Activated CD4-positive, alpha-beta T cell treated with anti-CD3 and anti-CD28 coated beads for 4 hours (primary cell): Measurements from ENCODE around the gene LGALS8.

Experiments used
- DNase-seq, 2 donors: peaks; one replicate each; pipeline ENCODE4 v3.0.0-alpha.2; 2020

The LGALS8 gene

DNA sequence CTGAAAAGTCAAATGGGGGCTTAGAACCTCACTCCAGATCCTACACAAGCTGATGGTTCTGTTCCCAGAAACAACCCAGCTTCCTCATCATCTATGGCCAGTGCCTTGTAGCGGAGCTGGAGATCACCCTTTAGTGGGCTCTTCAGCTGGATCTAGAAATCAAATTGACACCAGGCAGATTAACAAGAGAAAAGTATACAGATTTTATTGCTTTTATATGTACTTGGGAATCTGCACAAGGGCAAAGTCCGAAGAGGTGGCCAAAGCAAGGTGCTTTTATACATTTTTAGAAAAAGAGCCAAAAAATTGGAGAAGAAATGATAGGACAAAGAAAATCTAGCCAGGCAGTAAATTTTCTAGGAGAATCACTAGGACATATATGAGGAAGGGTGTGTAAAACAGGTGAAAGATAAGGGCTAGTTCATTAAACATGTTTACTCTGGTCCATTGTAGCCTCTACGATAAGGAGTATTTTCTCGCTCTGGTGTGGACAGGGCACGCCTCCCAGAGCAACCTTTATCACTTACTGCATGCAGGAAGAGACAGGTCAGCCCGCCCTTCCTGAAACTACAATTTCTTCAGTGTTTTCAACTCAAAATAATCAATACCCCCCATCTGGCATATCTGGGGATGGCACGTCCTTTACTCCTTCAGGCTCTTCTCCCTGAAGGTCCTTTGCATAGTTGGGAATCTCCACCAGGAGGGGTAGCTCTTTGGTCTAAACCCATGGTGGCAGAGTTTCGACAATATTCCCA lies 14.0 kb upstream of the LGALS8 start:
- DNase-seq: no peak

DNA sequence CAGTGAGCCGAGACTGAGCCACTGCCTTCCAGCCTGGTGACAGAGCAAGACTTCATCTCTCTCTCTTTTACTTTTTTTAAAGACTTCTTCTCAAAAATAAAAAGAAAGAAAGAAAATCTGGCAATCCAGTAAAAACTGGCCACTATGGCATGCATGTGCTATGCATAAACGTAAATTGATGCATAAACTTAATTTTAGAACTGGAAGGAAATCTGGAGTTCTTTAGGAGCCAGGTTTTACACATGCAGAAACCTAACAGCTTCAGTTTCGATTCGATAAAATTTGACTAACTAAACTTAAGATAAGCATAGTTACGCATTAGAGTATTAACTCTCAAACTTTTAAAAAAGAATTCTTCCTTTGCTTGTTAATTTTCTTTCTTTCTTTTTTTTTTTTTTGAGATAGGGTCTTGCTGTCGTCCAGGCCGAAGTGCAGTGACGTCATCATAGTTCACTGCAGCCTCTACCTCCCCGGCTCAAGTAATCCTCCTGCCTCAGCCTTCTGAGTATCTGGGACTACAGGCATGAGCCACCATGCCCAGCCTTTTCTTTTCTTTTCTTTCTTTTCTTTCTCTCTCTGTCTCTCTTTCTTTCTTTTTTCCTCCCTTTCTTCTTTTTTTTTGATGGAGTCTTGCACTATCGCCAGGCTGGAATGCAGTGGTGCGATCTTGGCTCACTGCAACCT lies 11.9 kb upstream of the LGALS8 start:
- DNase-seq: no peak

- no peak for DNase-seq
These were observed 8.9 kb upstream of the LGALS8 start for GRCh38 chr1:236514703-236515442.

DNA sequence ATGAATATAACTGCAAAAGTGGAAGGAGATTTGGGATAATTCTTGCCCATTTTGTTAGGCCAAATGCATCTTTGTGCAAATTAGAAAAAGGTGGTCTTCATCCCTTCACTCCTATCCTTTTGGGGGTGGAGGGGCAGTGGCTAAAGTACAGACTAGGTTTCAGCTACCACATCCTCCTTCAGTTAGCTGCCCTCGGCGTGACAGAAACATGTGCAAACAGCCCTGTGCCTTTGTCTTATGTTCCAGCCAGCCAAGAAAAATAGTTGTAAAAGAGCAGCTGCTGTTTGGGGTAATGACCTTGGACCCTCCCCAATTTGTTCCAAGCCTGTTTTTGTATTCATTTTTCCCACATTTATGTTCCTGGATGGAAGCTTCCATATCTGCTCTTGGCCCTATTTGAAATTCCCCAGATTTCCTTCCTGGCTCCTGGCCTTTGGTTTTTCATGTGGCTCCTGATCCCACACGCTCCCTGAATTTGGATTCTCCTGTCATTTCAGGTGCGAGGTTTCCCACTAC lies 8.3 kb upstream of the LGALS8 start:
- DNase-seq: no peak

DNA sequence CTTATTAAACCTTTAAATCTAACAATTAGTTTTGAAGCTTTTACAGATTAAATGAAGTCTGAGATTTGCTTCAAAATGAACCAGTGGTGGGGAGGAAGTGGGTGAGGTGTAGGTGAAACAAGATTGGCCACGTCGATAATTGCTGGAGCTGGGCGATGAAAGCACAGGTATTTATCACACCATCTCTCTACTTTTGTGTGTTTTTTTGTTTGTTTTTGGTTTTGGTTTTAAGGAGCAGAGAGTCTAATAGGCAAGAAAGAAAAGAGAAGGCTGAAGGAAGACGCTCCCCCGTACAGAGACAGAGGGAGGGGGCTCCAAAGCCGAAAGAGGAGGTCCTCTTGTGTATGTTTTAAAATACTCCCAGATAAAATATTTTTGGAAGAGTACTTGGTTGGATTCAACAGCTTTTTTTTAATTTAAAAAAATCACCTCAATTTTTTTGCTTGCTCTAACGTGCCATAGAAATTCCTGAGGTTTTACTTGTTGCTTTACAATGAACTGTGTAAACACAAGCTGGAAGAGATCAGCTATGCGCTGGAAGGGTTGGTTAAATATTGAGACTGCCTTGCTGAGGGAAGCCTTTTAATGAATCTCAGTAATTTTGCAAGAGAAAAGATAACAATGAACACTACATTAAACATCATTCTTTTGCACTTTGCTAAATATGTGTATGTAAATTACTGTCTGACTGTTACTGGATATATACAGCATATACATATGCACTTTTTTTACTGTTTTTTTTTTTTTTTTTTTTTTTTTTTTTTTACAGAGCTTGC lies 6.7 kb upstream of the LGALS8 start:
- DNase-seq: peak; percentile 6 to 16

GRCh38 chr1:236518322-236518721 lies 5.5 kb upstream of the LGALS8 start:
- DNase-seq: no peak

- no peak for DNase-seq
These were observed 3.3 kb upstream of the LGALS8 start for GRCh38 chr1:236520445-236521005.

DNA sequence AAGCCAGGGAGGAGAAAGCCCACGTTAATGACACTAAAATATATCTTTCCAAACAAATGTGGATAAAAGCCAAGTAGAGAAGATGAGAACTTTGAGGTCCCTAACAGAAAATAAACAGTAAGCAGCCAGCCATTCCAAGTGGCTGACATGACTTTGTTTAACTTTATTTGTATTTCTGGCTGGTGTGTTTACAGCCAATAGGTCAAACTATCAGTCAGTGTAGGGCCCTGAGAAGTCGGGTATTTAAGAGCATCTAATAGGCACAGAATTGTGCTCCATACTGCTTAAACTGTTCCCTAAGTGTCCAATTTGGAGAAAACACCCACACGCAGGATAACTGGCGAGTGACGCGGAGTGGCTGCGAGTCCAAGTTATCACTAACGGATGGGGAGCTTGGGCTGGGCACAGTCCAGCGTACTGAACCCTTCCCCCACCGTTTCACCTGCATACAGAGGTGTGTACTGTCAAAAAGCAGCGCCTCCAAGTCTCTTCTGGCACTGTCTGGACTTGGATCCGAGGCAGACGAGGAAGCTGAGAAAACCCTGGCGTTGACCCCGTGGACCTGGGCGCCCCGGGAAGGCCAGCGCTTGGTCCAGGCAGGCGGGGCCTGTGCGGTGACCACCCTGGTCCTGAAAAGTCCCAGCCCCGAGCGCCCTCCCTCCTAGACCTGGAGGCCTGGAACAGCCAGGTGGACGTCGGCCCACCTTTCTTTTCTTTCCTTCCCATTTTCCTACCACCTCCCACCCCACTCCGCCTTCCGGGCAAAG lies 662 bp upstream of the LGALS8 start:
- peak in 1 of 2 donors; percentile 5 for DNase-seq

DNA sequence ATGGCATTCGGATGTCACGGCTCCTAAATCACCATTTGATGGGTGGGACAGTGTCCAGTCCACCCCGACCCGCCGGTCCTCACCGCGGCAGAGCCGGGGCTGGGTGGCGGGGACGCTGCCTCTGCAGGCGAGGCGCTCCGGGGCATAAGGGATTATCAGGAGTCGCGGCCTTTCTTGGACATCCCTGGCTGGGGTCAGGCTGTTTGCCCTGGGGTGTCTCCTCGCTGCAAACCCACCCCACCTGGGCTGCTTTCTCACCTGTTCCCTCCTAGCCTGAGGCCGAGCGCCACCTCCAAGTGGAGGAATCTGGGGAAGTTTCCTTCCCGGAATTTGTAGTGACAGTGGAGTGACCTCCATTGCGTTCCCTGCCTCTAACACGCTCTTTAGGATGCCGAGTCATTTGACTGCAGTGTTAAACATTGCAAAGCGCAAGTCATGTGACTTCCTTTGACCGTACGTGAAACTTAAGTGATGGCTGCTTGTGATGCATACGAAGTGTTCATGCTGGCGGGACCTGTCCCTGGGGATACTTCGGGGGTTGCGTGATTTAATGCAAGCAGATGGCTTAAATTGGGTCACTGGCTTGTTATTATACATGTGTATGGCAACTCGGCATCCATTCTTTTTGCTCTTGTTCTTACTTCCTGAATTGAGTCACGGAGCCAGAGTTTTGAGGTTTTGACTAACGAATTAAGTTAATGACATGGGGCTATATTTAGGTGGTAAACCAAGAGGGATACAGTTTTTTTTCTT lies 536 bp downstream of the LGALS8 start:
- peak; percentile 53 for DNase-seq

DNA sequence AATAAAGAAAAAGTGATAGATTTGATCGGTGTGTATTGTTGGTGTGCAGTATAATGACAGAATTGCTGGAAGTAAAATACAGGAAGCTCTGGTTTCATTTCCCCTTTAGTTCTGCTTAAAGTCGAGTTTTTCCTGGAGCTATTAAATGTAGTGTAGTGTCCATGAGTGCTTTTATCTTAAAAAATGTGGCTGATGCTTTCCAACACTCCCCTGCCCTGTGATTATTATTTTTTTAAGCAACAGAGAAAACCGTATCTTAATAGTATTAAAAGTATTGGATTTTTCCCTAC lies 1.1 kb downstream of the LGALS8 start:
- no peak for DNase-seq

DNA sequence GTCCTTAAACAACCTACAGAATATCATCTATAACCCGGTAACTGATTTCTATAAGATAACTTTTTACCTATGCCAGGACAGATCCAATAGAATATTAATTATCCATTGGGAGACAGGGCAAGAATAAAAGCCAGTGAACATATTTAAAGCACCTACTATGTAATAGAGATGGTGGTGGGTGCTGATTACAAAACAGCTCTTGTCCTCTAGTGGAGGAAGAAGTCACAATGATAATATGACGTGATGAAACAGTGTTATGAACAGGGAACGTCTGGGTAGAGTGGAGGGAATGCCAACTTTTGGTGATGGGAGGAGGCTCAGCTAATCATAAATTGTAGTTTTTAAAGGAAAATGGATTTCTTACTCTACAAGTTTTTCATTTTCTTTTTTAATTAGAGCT lies 2.3 kb downstream of the LGALS8 start:
- DNase-seq: no peak

DNA sequence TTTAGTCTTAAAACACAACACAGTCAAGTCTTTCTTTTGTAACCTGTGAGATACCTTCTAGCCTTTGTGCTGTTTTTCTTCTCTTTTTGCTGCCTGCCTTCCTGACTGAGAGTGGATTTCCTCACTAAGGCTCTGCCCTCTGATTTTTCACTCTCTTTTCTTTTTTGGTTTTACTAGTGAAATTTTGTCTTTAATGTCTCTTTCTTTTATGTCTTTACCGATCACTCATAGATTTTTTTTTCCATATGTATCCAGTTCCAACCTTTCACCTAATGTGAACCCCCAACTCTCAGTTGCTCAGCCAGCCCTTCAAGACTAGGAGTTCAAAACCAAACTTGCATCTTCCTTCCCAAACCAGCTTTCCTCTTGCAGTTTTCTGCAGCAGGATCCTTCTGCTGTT lies 6.5 kb downstream of the LGALS8 start:
- no peak for DNase-seq

DNA sequence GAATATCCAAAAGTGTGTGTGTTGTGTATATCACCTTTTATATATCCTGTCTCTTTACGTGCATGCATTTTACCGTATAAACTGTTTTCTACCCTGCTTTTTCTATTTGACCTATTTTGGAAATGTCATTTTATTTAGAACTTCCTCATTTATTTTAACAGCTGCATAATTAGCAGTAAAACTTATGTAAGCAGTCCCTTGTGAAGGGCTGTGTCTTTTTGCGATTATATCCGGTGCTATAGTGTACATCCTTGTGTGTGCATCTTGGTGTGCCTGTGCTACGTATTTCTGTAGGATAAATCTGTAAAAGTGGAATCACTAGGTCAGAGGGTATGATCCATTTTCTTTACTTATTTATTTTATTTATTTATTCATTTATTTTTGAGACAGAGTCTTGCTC lies 7.2 kb downstream of the LGALS8 start:
- DNase-seq: no peak

DNA sequence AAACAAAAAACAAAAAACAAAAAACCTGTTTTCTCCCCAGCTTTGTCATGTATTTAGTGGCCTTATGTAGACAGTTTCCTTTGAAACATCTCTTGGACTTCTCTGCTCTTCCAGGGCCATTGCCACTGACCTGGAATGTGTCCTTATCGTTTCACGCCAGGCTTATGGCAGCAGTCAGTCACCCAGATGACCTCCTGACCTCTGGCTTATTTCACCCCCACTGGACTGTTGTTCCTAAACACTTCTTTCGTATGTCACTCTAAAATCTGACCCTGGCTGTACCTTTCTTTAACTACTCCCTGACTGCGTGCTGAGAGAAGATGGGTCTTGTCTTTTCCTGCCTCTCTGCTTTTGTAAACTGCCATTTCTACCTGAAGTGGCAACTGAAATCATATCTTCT lies 9.1 kb downstream of the LGALS8 start:
- DNase-seq: no peak

DNA sequence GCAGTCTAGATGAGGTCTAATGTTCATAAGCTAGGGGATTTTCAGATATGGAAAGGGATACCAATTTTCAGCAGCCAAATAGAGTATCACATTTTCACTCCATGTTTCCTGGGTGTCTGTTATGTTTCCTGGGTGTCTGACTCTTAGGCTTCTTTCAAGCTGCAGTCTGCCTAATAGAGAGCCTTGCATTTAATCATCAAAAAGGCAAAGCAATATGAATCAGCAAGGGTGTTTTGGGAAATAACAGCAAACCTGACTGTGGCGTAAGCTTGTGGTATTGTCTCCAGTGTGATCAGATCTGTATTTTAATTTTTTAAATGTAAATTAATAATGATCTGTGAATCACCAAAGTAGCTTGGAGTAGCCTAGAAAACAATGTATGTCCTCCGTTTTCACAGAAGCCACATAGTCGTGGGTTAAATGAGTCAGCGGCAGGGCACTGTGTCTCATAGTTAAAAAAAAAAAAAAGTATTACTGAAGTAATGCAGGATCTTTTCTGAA lies 10.4 kb downstream of the LGALS8 start:
- peak; percentile 55 to 56 for DNase-seq

DNA sequence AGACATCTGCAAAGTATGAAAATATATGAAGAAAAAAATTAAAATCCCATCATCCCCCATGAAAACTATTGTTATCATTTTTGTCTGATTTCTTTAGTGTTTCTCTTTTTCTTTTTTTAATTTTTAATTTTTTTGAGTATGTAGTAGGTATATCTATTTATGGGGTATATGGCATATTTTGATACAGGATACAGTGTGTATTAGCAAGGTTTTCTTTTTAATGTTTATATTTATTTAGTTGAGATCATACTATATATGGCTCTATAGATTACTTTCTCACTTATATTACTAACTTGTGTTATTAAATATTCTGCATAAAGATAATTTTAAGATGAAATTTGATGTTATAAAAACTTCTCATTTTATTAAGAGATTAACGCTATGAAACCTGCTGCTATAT lies 11.4 kb downstream of the LGALS8 start:
- DNase-seq: no peak

DNA sequence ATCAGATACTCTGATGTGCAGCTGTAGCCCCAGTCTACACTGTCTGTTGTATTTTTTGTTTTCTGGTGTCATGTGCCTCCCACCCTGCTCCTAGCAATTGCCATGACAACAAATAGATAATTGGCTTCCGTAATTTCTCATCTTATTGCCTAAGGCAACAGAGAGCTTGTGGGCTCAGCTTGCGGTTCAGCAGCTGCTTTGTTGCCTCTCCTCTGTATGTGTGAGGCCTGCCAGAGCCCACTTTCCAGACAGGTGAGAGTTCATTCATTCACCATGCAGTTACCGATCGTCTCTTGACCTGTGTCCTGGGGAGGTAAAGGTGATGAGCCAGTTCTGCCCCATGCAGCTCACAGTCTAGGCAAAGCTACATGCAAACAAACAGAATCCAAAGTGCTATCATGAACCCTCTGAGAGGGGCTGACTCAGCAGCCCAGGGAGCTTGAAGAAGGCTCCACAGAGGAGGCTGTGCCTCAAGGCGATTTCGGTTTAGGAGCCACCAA lies 11.9 kb downstream of the LGALS8 start:
- DNase-seq: no peak

GRCh38 chr1:236536540-236536939 lies 12.8 kb downstream of the LGALS8 start:
- DNase-seq: no peak

- no peak for DNase-seq
These were observed 17.2 kb downstream of the LGALS8 start for GRCh38 chr1:236540813-236541465.

DNA sequence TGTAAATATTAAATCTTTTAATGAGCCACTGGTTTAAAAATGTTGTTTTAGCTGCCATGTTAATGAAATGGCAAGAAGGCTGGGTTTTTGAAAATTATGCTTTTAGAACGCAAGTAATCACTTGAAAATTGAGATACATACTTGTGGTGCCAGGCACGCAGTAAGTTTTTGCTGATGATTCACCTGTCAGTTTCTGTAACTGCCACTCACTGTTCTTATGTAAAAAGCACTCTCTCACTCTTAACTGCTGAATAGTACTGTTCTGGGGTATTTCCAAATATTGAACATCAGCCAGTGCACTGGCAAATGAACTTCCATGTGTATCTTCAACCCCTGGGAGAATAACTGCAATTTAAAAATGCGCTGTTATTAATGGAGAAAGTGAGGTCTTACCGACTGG lies 17.9 kb downstream of the LGALS8 start:
- no peak for DNase-seq
